Activated CD8-positive, alpha-beta memory T cell treated with anti-CD3 and anti-CD28 coated beads for 4 hours (primary cell): ENCODE data around the gene EXOC6.
"Not testable (repeated sequence)": the region's sequence is repeated elsewhere in the genome, so short reads cannot be mapped to it uniquely, and the experiment has no call there.

Experiments
- DNase-seq, 2 donors: peaks; one replicate each; pipeline ENCODE4 v3.0.0-alpha.2; 2020; ENCODE audit warnings: low read depth in 2 of 2

The EXOC6 gene

DNA sequence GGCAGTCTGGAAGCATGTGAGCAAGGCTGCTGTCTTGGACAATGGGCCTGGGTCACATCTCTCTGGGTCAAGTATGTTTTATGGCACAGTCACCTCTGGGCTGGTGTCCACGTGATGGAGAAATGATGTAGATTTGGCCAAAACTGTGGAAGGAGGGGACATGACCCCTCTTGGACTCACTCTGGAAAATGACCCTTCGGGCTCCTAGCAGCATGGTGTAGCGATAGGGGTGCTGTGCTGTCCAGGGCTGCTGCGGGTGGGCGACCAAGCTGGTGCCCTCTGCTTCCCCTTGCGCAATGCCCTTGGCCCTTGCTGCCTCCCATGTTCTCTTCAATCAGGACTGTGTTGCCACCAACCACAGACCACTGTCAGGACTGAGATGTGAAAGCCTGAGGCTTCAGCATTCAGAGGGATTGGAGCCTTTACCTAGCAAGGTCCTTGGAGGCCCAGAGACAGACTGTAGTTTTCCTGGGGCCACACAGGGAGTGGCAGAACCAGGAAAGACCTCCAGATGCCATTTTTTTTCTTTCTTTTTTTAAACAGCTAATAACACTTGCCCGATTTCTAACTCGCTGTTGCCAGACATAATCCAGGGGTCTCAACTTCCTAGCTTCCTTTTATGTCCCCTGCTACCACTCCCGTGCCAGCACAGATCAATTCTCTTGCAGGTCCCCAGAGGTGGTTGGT is 231.5 kb downstream of the EXOC6 start:
- no peak for DNase-seq

GRCh38 chr10:93080350-93081046 is 232.2 kb downstream of the EXOC6 start:
- no peak for DNase-seq

DNA sequence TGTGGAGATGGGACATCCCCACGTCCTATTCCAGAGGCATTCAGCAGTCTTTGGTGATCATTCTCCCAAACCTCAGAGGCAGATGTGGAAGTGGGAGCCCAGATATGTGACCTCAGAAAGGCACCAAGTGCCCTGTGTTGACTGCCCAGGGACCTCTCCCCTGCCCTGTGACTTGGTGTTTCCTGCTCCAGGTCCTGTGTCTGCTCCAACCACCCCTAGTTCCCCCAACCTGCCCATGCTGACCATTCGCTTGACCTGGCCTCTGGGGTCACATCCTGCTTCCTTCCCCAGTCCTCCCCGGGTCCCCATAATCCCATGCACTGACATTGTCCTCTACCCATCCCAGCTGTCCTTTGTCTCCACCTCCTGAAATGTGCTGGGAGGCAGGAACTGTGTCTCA is 233.0 kb downstream of the EXOC6 start:
- no peak for DNase-seq

GRCh38 chr10:93081834-93082233 is 233.5 kb downstream of the EXOC6 start:
- DNase-seq, result no peak

GRCh38 chr10:93083743-93084539 is 235.6 kb downstream of the EXOC6 start:
- DNase-seq, result no peak

GRCh38 chr10:93085272-93085859 is 237.0 kb downstream of the EXOC6 start:
- DNase-seq, result no peak

DNA sequence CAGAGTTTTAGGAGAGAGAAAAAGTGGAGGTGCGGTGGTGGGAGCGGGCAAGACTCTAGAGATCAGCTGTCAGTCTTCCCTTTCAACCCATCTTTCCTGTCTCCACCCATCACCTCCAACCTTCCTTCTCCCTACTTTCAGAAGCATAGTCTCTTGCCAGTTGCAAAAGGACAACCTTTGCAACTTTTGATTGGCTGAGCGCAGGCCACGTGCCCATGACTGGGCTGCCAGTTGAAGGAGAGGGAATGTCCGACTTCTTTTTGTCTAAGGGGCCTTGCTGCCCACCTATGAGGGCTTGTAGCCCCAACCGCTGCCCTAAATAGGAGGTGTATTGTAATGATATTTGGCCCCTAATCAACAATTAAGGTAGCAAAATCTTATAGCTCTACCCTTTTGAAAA is 238.0 kb downstream of the EXOC6 start:
- DNase-seq, result no peak

- no peak for DNase-seq
Measured at GRCh38 chr10:93087846-93088245, 239.5 kb downstream of the EXOC6 start.

DNA sequence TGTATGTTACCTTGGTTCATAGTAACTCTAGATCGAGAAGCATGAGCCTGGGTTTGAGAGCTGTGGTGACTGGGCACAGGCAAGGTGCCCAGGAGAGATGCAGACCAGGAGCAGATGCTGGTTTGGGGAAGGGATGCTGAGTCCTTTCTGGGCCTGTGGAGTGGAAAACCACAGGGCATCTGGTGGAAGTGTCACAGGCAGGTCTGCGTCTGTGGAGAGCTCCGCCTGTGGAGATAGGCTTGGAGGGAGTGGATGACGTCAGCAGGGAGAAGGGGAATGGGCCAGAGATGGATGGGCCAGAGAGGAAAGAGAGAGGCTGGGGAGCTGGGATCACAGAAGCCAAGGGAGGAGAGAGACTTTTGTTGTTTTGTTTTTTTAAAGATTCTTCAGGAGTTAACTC is 240.1 kb downstream of the EXOC6 start:
- DNase-seq, result no peak

DNA sequence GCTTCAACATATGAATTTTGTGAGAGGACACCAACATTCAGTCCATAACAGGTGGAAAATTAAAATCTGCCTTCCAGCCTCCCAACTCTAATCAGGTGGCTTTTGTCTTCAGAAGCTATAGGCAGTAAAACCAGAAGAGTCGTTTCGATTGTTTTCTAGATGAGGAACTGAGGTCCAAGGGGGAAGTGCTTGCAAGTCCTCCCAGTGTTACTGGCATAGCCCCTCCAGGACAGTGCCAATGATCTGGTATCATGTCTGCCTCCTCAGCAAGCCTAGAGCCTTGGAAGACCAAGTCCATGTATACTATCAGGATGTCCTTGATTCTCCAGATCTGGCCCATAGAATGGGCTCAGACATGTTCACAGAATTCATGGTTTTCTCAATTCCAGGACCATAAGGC is 242.3 kb downstream of the EXOC6 start:
- DNase-seq, result no peak

GRCh38 chr10:93091960-93092359 is 243.6 kb downstream of the EXOC6 start:
- no peak for DNase-seq

GRCh38 chr10:93095225-93095624 is 246.9 kb downstream of the EXOC6 start:
- DNase-seq, result no peak

- no peak for DNase-seq
Measured at GRCh38 chr10:93096901-93097300, 248.6 kb downstream of the EXOC6 start.

DNA sequence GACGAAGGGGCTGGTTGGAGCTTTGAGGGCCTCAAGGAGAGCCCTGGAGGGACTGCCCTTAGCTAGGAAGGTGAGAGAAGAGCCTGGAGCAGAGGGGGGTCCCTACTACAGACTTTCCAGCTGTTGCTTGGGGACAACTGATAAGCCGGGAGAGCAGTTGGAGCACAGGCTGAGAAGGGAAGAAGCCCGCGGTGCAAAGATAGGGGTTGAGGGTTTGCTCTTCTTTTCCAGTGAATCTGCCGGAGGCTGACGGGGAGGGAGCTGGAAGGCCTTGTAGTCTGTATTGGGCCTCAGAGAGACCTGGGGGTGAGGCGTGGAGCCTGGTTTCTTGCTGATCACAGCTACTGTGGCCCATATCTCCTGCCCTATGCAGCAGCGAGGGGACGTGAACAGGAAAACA is 249.1 kb downstream of the EXOC6 start:
- DNase-seq, result no peak

- DNase-seq, result no peak
Measured at GRCh38 chr10:93098816-93099215, 250.5 kb downstream of the EXOC6 start.

DNA sequence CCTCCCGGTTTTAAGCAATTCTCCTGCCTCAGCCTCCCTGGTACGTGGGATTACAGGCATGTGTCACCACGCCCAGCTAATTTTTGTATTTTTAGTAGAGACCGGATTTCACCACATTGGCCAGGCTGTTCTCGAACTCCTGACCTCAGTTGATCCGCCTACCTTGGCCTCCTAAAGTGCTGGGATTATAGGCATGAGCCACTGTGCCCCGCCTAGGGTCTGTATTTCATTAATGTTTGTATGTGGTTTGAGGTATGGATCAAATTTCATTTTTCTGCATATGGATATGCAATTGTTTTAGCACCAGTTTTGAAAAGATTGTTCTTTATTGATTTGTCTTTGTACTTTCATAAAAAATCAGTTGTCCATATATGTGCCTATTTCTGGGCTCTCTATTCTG is 251.3 kb downstream of the EXOC6 start:
- DNase-seq, result no peak

DNA sequence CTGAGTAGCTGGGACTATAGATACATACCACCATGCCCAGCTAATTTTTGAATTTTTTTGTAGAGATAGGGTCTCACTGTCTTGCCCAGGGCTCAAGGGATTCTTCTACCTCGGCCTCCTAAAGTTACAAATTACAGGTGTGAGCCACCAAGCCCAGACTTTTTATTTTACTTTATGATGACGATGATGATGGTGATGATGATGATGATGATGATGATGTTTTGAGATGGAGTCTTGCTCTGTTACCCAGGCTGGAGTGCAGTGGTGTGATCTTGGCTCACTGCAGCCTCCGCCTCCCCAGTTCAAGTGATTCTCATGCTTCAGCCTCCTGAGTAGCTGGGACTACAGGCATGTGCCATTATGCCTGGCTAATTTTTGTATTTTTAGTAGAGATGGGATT is 252.8 kb downstream of the EXOC6 start:
- DNase-seq, result not testable (repeated sequence)

DNA sequence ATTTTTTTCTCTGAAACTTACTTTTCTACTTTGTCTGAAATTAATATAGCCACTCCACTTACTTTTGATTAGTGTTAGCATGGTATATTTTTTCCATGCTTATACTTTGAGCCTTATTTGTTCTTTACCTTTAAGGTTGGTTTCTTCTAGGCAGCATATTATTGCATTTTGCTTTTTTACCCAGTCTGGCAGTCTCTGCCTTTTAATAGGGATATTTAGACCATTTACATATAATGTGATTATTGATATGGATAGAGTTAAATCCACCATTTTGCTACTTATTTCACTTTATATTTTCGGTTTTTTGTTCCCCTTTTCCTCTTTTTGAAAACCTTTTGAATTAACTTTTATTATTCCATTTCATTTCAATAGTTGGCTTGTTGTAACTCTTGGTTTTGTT is 255.6 kb downstream of the EXOC6 start:
- DNase-seq, result no peak

GRCh38 chr10:93106631-93107072 is 258.3 kb downstream of the EXOC6 start:
- DNase-seq, result no peak
